Activated T-helper 1 cell treated with anti-CD3 and anti-CD28 coated beads, Interleukin-12 subunit alpha, Interleukin-12 subunit beta, Interleukin-2, Interleukin-4 antibody, amounts not matched to agents 30 ng/mL and 10 ng/mL and 1 ng/mL, durations not matched to agents 14 hours and 24 hours and 36 hours (primary cell): ENCODE results near the gene AMOTL1. TPM values are rescaled to one million over a fixed set of nuclear protein-coding genes. Genes with fewer than 3 reads are reported as not detected.
"Not testable (repeated sequence)": the region's sequence is repeated elsewhere in the genome, so short reads cannot be mapped to it uniquely, and the experiment has no call there.

ENCODE experiments used
- DNase-seq: peaks from one replicate; pipeline ENCODE4 v3.0.0; 2021; ENCODE audit warnings: low spot score
- H3K27ac Mint-ChIP-seq: one replicate; pipeline ENCODE4 v1.8.0; 2021; ENCODE audit warnings: mild to moderate bottlenecking, mixed read lengths
- H3K27me3 Mint-ChIP-seq: one replicate; pipeline ENCODE4 v1.8.0; 2022; ENCODE audit warnings: mild to moderate bottlenecking, moderate library complexity, mixed read lengths; ENCODE audit not compliant: insufficient read depth
- H3K36me3 Mint-ChIP-seq: one replicate; pipeline ENCODE4 v1.8.0; 2021; ENCODE audit warnings: low read depth, mixed read lengths
- H3K4me1 Mint-ChIP-seq: one replicate; pipeline ENCODE4 v1.8.0; 2021; ENCODE audit warnings: low read depth, mixed read lengths
- H3K4me3 Mint-ChIP-seq: one replicate; pipeline ENCODE4 v1.8.0; 2021; ENCODE audit warnings: mild to moderate bottlenecking, moderate library complexity, mixed read lengths
- H3K9me3 Mint-ChIP-seq: one replicate; pipeline ENCODE4 v1.8.0; 2021; ENCODE audit warnings: mixed read lengths
- intact Hi-C: fragments of 100-400 bp; cut with micrococcal nuclease; formaldehyde crosslinking; loops from one replicate; pipeline ENCODE4 v1.15.1; 2024
- total RNA-seq: library from RNA; stranded (reverse); gene quantifications from 2 replicates; pipeline ENCODE4 v1.2.3, GENCODE V29; 2022

The AMOTL1 gene
- total RNA-seq, 1 donor from 2014 or later: 4.9 TPM

- Mint-ChIP-seq H3K27ac (no peak overlapping the region), H3K4me1 (no peaks in the 10 kb centered on the region), H3K27me3 (peaks cover 4% of the 10 kb centered on the region), H3K36me3 (no peaks in the 10 kb centered on the region), H3K9me3 (peaks cover 5% of the 10 kb centered on the region), H3K4me3 (no peak overlapping the region)
- intact Hi-C loops: no loop called here
- no peak for DNase-seq
Measured at GRCh38 chr11:94809251-94809650, 41.1 kb downstream of the AMOTL1 start.

GRCh38 chr11:94812724-94813720 lies 44.9 kb downstream of the AMOTL1 start:
- H3K27ac Mint-ChIP-seq, H3K4me3 Mint-ChIP-seq, intact Hi-C loops, H3K4me1 Mint-ChIP-seq, H3K36me3 Mint-ChIP-seq, H3K27me3 Mint-ChIP-seq, DNase-seq: not testable (repeated sequence)
- peaks cover 19% of the 10 kb centered on the region for H3K9me3 Mint-ChIP-seq

GRCh38 chr11:94814272-94814976 lies 46.3 kb downstream of the AMOTL1 start:
- Mint-ChIP-seq H3K27me3 (peaks cover 6% of the 10 kb centered on the region), H3K4me3 (no peak overlapping the region), H3K9me3 (peaks cover 19% of the 10 kb centered on the region), H3K4me1 (no peaks in the 10 kb centered on the region), H3K27ac (no peak overlapping the region), H3K36me3 (no peaks in the 10 kb centered on the region)
- DNase-seq: no peak
- intact Hi-C loops: no loop called here

- DNase-seq: no peak
- Mint-ChIP-seq H3K36me3 (no peaks in the 10 kb centered on the region), H3K27me3 (peaks cover 2% of the 10 kb centered on the region), H3K4me1 (no peaks in the 10 kb centered on the region), H3K9me3 (peaks cover 19% of the 10 kb centered on the region), H3K4me3 (no peak overlapping the region), H3K27ac (no peak overlapping the region)
- intact Hi-C loops: no loop called here
Measured at GRCh38 chr11:94815705-94816344, 47.7 kb downstream of the AMOTL1 start.

- Mint-ChIP-seq H3K36me3 (no peaks in the 10 kb centered on the region), H3K27ac (no peak overlapping the region), H3K4me3 (no peak overlapping the region), H3K4me1 (no peaks in the 10 kb centered on the region), H3K9me3 (peaks cover 9% of the 10 kb centered on the region), H3K27me3 (peaks cover 2% of the 10 kb centered on the region)
- no peak for DNase-seq
- intact Hi-C loops: no loop called here
Measured at GRCh38 chr11:94820480-94820879, 52.3 kb downstream of the AMOTL1 start.

- Mint-ChIP-seq H3K4me1 (no peaks in the 10 kb centered on the region), H3K27me3 (peaks cover 2% of the 10 kb centered on the region), H3K4me3 (no peak overlapping the region), H3K36me3 (no peaks in the 10 kb centered on the region), H3K27ac (no peak overlapping the region), H3K9me3 (no peaks in the 10 kb centered on the region)
- no peak for DNase-seq
- intact Hi-C loops: no loop called here
Measured at GRCh38 chr11:94821439-94821838, 53.3 kb downstream of the AMOTL1 start.

GRCh38 chr11:94822080-94822479 lies 53.9 kb downstream of the AMOTL1 start:
- H3K4me3 Mint-ChIP-seq: no peak overlapping the region
- H3K9me3 Mint-ChIP-seq: no peaks in the 10 kb centered on the region
- no peaks in the 10 kb centered on the region for H3K36me3 Mint-ChIP-seq
- DNase-seq: no peak
- intact Hi-C loops: no loop called here
- no peak overlapping the region for H3K27ac Mint-ChIP-seq
- H3K4me1 Mint-ChIP-seq: no peaks in the 10 kb centered on the region
- peaks cover 2% of the 10 kb centered on the region for H3K27me3 Mint-ChIP-seq

GRCh38 chr11:94823102-94823732 lies 55.1 kb downstream of the AMOTL1 start:
- intact Hi-C loops: no loop called here
- no peaks in the 10 kb centered on the region for H3K9me3 Mint-ChIP-seq
- no peak overlapping the region for H3K4me3 Mint-ChIP-seq
- no peaks in the 10 kb centered on the region for H3K4me1 Mint-ChIP-seq
- DNase-seq: no peak
- no peaks in the 10 kb centered on the region for H3K36me3 Mint-ChIP-seq
- peaks cover 2% of the 10 kb centered on the region for H3K27me3 Mint-ChIP-seq
- no peak overlapping the region for H3K27ac Mint-ChIP-seq

GRCh38 chr11:94825031-94825430 lies 56.9 kb downstream of the AMOTL1 start:
- Mint-ChIP-seq H3K27ac (no peak overlapping the region), H3K36me3 (no peaks in the 10 kb centered on the region), H3K4me3 (no peak overlapping the region), H3K27me3 (no peaks in the 10 kb centered on the region), H3K9me3 (no peaks in the 10 kb centered on the region), H3K4me1 (no peaks in the 10 kb centered on the region)
- intact Hi-C loops: no loop called here
- no peak for DNase-seq

GRCh38 chr11:94825481-94825880 lies 57.3 kb downstream of the AMOTL1 start:
- H3K9me3 Mint-ChIP-seq: no peaks in the 10 kb centered on the region
- no peaks in the 10 kb centered on the region for H3K4me1 Mint-ChIP-seq
- no peaks in the 10 kb centered on the region for H3K27me3 Mint-ChIP-seq
- intact Hi-C loops: no loop called here
- DNase-seq: no peak
- no peak overlapping the region for H3K4me3 Mint-ChIP-seq
- no peak overlapping the region for H3K27ac Mint-ChIP-seq
- no peaks in the 10 kb centered on the region for H3K36me3 Mint-ChIP-seq

- no peak overlapping the region for H3K27ac Mint-ChIP-seq
- no peaks in the 10 kb centered on the region for H3K36me3 Mint-ChIP-seq
- H3K9me3 Mint-ChIP-seq: no peaks in the 10 kb centered on the region
- H3K4me3 Mint-ChIP-seq: no peak overlapping the region
- intact Hi-C loops: no loop called here
- peaks cover 2% of the 10 kb centered on the region for H3K27me3 Mint-ChIP-seq
- no peaks in the 10 kb centered on the region for H3K4me1 Mint-ChIP-seq
- no peak for DNase-seq
Measured at GRCh38 chr11:94826415-94826814, 58.3 kb downstream of the AMOTL1 start.

GRCh38 chr11:94828088-94828487 lies 59.9 kb downstream of the AMOTL1 start:
- DNase-seq: no peak
- no peaks in the 10 kb centered on the region for H3K36me3 Mint-ChIP-seq
- H3K27me3 Mint-ChIP-seq: peaks cover 2% of the 10 kb centered on the region
- no peaks in the 10 kb centered on the region for H3K9me3 Mint-ChIP-seq
- H3K27ac Mint-ChIP-seq: no peak overlapping the region
- intact Hi-C loops: no loop called here
- H3K4me3 Mint-ChIP-seq: no peak overlapping the region
- H3K4me1 Mint-ChIP-seq: no peaks in the 10 kb centered on the region
